ENCODE results near the gene SAFB.

DNA sequence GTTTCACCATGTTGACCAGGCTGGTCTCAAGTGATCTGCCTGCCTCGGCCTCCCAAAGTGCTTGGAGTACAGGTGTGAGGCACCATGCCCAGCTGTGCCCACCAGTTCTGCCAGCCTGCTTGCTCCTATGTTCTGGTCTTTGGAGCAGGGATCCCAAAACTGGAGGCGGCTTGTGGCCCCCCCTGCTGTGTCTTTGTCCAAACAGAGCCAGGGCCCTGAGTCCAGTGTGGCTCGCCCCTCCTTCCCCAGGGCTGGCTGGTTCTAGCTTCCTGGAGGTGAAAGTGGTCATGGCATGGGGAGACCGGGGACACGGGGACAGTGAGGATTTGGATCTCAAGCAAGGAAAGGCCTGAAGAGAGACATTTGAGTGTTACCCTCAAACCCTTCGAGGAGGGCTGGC is 43.6 kb upstream of the SAFB start:
- TF ChIP-seq POLR2A (IDR thresholded peaks at IDR 0.05), result no peak
- TF ChIP-seq, protein P1, sequence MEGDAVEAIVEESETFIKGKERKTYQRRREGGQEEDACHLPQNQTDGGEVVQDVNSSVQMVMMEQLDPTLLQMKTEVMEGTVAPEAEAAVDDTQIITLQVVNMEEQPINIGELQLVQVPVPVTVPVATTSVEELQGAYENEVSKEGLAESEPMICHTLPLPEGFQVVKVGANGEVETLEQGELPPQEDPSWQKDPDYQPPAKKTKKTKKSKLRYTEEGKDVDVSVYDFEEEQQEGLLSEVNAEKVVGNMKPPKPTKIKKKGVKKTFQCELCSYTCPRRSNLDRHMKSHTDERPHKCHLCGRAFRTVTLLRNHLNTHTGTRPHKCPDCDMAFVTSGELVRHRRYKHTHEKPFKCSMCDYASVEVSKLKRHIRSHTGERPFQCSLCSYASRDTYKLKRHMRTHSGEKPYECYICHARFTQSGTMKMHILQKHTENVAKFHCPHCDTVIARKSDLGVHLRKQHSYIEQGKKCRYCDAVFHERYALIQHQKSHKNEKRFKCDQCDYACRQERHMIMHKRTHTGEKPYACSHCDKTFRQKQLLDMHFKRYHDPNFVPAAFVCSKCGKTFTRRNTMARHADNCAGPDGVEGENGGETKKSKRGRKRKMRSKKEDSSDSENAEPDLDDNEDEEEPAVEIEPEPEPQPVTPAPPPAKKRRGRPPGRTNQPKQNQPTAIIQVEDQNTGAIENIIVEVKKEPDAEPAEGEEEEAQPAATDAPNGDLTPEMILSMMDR (IDR thresholded peaks at IDR 0.05), result no peak

Measured in testis (tissue), 2 donors.